SIG-M5 treated with dmso at 0.1 percent for 504 hours (cell line): ENCODE results near the gene TRAPPC6A.

ENCODE experiments used
- DNase-seq: peaks from one replicate; lab custom pipeline; 2025; ENCODE audit not compliant: unreplicated experiment; lab: John Stamatoyannopoulos, UW

The TRAPPC6A gene

DNA sequence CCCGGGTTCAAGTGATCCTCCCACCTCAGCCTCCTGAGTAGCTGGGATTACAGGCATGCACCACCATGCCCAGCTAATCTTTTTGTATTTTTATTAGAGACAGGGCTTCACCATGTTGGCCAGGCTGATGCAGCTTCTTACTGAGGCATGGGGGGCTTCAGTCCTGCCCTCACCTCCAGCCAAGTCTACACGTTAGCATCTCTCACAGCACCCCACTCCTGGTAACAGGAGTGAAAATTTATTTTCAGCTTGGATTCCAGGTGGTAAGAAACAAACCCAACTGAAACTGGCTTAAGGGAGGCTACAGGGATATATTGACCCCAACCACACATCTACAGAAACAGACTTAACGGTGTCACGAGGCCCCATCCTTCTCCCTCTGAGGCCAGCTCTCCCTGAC lies 27.9 kb downstream of the TRAPPC6A start:
- DNase-seq, result no peak

- DNase-seq, result no peak
Measured at GRCh38 chr19:45149129-45149528, 28.9 kb downstream of the TRAPPC6A start.

- no peak for DNase-seq
Measured at GRCh38 chr19:45147835-45148676, 30.0 kb downstream of the TRAPPC6A start.

- DNase-seq, result no peak
Measured at GRCh38 chr19:45146741-45147205, 31.3 kb downstream of the TRAPPC6A start.

- no peak for DNase-seq
Measured at GRCh38 chr19:45146251-45146650, 31.8 kb downstream of the TRAPPC6A start.

GRCh38 chr19:45145270-45146189 lies 32.5 kb downstream of the TRAPPC6A start:
- no peak for DNase-seq

GRCh38 chr19:45144431-45145269 lies 33.4 kb downstream of the TRAPPC6A start:
- DNase-seq, result no peak

- DNase-seq, result no peak
Measured at GRCh38 chr19:45142726-45143110, 35.3 kb downstream of the TRAPPC6A start.

GRCh38 chr19:45142016-45142725 lies 35.9 kb downstream of the TRAPPC6A start:
- no peak for DNase-seq

DNA sequence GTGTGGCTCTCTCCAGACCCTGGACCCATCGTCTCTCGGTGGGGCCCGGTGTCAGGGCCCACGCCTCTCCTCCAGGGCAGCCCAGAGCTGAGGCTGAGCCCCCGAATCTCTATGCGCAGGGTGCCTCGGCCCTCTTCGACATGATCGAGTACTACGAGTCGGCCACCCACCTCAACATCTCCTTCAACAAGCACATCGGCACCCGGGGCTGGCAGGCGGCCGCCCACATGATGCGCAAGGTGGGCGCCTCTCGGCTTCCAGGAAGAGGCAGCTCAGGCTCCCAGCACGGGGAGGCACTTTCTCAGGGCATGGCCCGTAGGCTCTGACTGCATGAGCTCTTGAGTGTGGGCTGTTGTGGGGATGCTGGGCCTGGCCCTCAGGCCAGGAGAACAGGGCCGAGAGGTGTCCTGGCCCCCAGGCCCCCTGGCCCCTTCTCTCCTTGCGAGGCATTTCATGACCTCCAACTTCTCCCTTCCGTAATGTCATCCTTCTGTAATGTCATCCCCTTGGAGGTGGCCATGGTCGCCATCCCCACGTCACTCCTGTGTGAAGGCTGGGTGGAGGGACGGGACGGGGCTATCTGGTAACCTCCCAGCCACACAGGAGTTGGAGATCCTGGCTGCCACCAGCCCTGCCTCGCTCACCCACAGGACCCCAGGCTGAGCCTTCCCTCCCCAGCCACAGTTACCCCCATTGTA lies 36.7 kb downstream of the TRAPPC6A start:
- no peak for DNase-seq

DNA sequence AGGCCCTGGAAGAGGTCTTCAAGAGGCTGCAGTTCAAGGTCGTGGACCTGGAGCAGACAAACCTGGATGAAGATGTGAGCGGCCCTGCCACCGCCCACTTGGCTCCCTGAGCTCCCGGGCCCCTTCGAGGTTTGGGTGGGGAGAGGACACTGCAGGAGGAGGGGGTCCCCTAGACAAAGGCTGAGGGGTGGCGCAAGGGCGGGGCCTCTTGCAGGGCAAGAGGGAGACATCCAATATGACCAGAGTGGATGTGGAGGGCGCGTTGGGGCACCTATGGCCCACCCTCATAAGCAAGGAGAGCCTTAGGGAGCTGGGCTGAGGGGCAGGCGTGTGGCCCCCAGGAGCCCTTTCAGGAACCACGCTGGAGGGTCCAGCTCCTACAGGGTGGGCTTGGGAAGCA lies 37.5 kb downstream of the TRAPPC6A start:
- no peak for DNase-seq

- DNase-seq, result no peak
Measured at GRCh38 chr19:45140144-45140503, 37.9 kb downstream of the TRAPPC6A start.

- DNase-seq, result no peak
Measured at GRCh38 chr19:45139286-45140143, 38.5 kb downstream of the TRAPPC6A start.

DNA sequence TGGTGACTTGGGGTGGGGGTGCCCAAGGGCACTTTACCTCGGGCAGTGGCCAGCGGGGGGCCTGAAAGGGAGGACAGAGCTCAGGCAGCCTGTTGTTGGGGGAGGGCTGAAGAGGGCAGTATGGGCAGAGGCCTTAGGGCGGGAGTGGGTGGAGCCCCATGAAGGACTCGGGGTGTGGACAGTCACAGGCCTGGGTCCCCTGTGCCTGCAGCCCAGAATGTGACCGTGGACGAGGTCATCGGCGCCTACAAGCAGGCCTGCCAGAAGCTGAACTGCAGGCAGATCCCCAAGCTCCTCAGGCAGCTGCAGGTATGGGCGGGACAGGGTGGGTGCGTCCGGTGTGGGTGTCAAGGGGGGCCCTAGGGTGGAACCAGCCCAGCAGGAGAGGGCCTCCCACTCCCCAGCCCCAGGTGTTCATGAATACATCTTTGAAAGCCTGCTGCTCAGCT lies 39.7 kb downstream of the TRAPPC6A start:
- no peak for DNase-seq

DNA sequence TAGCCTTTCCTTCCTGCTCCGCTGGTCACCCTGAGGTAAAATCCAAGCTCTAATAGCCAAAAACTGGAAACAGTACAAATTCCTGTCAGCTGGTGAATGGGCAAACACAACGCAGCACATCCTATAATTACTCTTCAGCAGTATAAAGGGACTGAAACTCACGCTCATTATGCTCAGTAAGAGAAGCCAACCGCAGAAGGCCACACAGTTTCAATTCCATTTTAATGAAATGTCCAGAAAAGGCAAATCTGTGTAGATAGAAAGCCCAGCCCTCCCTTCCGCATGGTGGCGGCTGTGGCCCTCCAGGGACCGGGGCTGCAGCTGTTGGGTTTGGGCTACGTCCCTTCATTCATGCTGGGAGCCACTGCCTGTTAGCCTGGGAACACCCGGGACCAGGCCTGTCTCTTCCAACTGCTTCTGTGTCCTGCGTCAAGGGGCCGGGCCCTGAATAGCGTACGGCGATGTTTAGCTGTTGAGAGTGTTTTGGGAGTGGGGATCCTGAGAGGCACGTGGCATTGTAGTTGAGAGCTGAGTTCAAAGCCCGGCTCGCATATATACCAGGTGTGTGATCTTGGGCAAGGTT lies 40.8 kb downstream of the TRAPPC6A start:
- DNase-seq, result no peak

DNA sequence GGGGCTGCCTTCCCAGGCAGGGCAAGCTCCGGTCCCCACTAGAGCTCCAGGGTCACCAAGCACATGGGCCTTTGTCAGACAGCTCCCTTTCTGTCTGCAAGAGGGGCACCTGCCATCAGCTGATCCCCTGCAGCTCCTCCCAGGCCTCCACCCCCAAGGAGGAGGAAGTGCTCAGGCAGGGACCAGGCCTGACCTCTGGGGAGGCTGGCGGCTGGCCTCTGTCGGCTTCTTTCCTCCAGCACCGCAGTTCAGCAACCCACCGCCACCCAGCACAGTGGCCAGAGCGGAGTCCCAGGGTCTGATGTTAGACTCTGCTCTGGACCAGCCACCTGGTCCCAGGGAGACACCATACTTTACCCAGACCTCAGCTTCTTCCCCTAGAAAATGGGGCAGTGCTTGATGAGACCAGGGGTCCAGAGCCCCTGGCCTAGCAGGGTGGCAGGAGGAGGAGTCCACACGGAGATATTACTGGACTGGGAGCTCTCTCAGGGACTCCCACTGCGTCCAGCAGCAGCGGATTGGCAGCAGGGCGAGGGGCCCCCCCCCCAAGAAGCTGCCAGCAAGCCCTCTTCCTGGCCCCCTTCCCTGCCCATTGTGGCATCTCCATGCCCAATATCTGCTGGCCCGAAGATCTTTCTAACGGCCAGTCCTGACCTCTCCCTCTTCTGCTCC lies 41.4 kb downstream of the TRAPPC6A start:
- no peak for DNase-seq

- DNase-seq, result no peak
Measured at GRCh38 chr19:45135176-45135885, 42.7 kb downstream of the TRAPPC6A start.
